ENCODE measurements around the gene ZNRD2.
A peak's percentile ranks its signal among the peaks of the same experiment; 100 is the strongest.

ZNRD2 gene

GRCh38 chr11:65588199-65589054, 18.1 kb downstream of the ZNRD2 start:
- DNase-seq (ENCODE audit: low spot score), result peak; percentile 87

GRCh38 chr11:65589444-65590239, 19.4 kb downstream of the ZNRD2 start:
- no peak for DNase-seq (ENCODE audit: low spot score)

GRCh38 chr11:65590240-65590738, 20.0 kb downstream of the ZNRD2 start:
- no peak for DNase-seq (ENCODE audit: low spot score)

- DNase-seq (ENCODE audit: low spot score), result no peak
These were observed 21.9 kb downstream of the ZNRD2 start for GRCh38 chr11:65591939-65592857.

GRCh38 chr11:65592858-65593517, 22.7 kb downstream of the ZNRD2 start:
- no peak for DNase-seq (ENCODE audit: low spot score)

- peak; percentile 77 for DNase-seq (ENCODE audit: low spot score)
These were observed 23.5 kb downstream of the ZNRD2 start for GRCh38 chr11:65593518-65594414.

GRCh38 chr11:65595131-65595530, 24.9 kb downstream of the ZNRD2 start:
- DNase-seq (ENCODE audit: low spot score), result no peak

GRCh38 chr11:65595543-65596281, 25.4 kb downstream of the ZNRD2 start, which contains the start of gene KCNK7:
Gene KCNK7 (minus strand): TSS chr11:65595800. CDS start chr11:65595772, 28 bp downstream.
- no peak for DNase-seq (ENCODE audit: low spot score)

- no peak for DNase-seq (ENCODE audit: low spot score)
These were observed 26.2 kb downstream of the ZNRD2 start for GRCh38 chr11:65596520-65596919.

- DNase-seq (ENCODE audit: low spot score), result no peak
These were observed 28.0 kb downstream of the ZNRD2 start for GRCh38 chr11:65598258-65598699.

- DNase-seq (ENCODE audit: low spot score), result no peak
These were observed 29.1 kb downstream of the ZNRD2 start for GRCh38 chr11:65599216-65599954.

- no peak for DNase-seq (ENCODE audit: low spot score)
These were observed 29.6 kb downstream of the ZNRD2 start for GRCh38 chr11:65599955-65600246.

GRCh38 chr11:65604258-65604657, 34.0 kb downstream of the ZNRD2 start:
- DNase-seq (ENCODE audit: low spot score), result no peak

- peak; percentile 94 for DNase-seq (ENCODE audit: low spot score)
These were observed 36.8 kb downstream of the ZNRD2 start for GRCh38 chr11:65606876-65607613.

- no peak for DNase-seq (ENCODE audit: low spot score)
These were observed 37.5 kb downstream of the ZNRD2 start for GRCh38 chr11:65607614-65608426.

GRCh38 chr11:65609229-65609628, 39.0 kb downstream of the ZNRD2 start:
- no peak for DNase-seq (ENCODE audit: low spot score)

- no peak for DNase-seq (ENCODE audit: low spot score)
These were observed 39.4 kb downstream of the ZNRD2 start for GRCh38 chr11:65609665-65610064.
